LNCAP (cell line): ENCODE data around the gene TSBP1.

Experiments
- TF ChIP-seq, protein P1 (sequence below): fragments of 450-650 bp; IDR thresholded peaks from 2 replicates; pipeline ENCODE4 v1.5.1; 2017; ENCODE audit warnings: mild to moderate bottlenecking

TSBP1 gene

DNA sequence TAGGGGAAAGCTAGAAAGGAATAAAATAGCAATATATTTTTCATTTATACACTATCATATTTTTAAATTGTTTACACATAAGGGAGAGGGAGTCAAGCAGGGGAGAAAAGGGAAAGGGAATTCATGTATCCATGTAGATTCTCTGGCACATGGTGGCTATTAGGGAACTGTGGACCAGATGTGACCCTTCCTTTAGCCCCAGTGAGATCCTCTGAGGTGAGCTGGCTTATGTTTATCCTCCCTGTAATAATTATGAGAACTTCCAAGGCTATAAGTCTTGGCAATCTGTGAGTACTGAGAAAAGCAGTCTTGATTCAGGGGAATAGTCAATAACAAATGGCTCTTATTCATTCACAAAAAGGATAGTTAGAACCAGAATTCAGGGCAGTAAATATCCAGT is 42.6 kb downstream of the TSBP1 start:
- TF ChIP-seq, protein P1, sequence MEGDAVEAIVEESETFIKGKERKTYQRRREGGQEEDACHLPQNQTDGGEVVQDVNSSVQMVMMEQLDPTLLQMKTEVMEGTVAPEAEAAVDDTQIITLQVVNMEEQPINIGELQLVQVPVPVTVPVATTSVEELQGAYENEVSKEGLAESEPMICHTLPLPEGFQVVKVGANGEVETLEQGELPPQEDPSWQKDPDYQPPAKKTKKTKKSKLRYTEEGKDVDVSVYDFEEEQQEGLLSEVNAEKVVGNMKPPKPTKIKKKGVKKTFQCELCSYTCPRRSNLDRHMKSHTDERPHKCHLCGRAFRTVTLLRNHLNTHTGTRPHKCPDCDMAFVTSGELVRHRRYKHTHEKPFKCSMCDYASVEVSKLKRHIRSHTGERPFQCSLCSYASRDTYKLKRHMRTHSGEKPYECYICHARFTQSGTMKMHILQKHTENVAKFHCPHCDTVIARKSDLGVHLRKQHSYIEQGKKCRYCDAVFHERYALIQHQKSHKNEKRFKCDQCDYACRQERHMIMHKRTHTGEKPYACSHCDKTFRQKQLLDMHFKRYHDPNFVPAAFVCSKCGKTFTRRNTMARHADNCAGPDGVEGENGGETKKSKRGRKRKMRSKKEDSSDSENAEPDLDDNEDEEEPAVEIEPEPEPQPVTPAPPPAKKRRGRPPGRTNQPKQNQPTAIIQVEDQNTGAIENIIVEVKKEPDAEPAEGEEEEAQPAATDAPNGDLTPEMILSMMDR = no peak

DNA sequence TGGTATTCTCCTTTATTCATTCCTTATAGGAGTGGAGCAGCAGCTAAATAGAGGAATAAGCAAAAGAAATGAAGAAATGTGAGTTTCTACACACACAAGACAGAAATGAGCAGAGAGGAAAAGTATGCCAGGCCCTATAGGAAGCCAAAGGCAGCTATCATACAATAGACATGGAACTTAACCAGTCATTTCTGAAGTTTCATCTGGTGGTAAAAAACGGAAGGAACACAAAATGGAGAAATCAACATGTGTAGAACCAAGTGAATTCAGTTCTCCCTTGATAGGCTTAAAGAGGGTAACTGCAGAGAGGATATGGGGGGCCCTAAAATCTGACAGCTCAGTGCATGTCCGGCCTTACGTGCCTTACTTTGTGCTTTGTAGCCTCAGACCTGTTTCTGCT is 44.6 kb downstream of the TSBP1 start:
- TF ChIP-seq, protein P1 = no peak

DNA sequence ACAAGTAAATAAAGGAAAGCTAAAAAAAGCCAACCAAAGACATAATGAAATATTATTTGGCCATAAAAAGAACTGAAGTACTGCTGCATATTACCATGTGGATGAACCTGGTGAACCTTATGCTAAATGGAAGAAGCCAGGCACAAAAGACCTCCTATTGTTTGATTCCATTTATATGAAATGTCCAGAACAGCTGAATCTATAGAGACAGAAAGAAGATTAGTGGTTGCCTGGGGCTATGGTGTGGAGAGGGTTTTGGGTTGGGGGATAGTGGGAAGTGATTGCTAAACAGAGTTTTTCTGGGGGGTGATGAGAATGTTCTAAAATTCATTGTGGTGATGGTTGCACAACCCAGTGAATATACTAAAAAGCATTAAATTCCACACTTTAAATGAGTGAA is 53.2 kb downstream of the TSBP1 start:
- TF ChIP-seq, protein P1 = no peak

DNA sequence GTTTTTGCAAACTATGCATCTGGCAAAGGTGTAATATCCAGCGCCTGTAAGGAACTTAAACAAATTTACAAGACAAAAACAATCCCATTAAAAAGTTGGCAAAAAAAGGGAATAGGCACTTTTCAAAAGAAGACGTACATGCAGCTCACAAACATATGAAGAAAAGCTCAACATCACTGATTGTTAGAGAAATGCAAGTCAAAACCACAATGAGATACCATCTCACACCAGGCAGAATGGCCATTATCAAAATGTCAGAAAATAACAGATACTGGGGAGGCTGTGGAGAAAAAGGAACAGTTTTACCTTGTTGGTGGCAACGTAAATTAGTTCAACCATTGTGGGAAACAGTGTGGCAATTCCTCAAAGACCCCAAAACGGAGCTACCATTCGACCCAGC is 54.2 kb downstream of the TSBP1 start:
- TF ChIP-seq, protein P1 = no peak

DNA sequence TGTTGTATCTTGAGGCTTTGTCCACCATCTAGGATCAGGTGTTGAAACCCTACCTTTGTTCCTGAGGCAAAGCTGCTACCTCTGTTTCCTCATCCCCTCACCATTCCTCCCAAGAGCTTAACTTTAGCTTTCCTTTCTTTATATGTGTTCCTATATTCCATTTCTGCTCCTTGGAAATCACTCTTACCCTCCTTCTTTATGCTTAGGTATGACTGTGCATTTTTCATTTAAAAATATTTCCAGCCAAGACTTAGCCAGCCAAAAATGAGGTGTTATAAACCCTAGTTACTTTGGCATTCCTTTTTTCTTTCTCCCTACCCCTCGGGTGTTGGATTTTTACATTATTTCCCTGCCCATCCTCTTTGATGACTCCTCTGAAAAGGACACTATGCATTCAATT is 57.7 kb downstream of the TSBP1 start:
- TF ChIP-seq, protein P1 = no peak

DNA sequence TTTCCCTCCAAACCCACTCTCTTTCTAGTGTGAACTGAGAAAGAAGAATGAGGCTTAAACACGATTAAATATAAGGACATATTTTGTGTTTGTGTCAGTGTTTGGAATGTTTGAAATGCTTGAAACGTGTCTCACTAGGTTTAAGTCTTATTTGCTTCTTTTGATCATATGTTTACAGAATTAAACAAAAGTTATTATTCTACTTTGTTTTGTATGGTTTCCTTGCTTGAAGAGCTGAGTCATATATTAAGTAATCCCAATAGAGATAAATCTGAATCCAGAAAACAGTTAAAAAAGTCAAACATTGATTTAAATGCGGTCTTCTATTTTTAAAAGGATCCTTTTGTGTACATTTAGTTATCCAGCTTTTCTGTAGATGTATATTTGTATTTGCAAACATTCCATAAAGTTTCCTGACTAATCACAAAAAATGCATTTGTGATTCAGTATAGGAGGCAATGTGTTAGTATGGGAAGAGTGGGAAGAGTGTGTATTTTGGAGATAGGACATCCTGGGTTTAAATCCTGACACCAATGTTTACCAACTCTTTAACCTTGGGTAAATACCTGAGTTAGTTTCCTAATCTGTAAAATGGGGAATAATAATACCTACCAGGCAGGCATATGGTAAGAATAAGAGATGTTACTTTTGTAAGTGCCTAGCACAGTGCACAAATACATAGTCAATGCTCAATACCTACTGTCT is 72.9 kb downstream of the TSBP1 start:
- TF ChIP-seq, protein P1 = no peak

DNA sequence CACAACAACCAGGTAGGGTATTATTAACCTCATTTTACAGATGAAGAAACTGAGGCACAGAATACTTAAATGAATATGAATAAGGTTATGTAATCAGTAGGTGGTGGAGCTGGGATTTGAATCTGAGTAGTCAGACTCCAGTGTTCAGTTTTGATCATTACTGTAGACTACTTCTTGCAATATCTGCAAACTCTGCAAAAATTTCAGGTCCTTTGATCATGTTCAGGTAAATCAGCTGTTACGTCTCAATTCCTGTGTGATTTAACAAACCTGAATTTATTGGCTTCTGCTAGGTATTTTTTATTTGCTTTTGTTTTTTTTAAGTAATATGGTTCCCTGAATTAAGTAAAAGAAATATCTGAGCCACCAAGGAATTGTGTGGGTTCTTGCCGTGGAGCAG is 77.1 kb downstream of the TSBP1 start:
- TF ChIP-seq, protein P1 = no peak

DNA sequence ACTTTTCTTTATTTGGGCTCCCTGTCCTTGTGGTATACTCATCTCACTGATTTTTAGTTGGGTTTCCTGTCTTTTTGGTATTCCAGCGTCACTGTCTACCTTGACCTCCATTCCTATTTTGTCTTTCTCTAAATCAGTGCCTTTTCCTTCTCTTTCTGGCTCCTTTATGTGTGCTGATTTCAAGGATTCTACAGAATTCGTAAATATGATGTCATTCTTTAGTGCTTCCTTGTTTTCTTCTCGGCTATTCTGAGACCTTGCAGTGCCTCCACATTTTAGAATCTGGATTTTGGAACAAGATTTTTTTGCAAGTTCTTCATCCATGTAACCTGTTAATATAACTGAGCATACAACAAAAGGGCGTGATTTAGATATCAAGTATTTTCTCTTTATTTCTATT is 78.0 kb downstream of the TSBP1 start:
- TF ChIP-seq, protein P1 = no peak
